HG03066 (cell line): ENCODE measurements around the gene SAE1.
A peak's percentile ranks its signal among the peaks of the same experiment; 100 is the strongest.
"Not testable (repeated sequence)": the region's sequence is repeated elsewhere in the genome, so short reads cannot be mapped to it uniquely, and the experiment has no call there.

Experiments
- ATAC-seq: cut with Tn5 transposase; IDR thresholded peaks from one replicate; pipeline ENCODE4 v1.9.1; 2021; ENCODE audit warnings: low read depth; ENCODE audit not compliant: unreplicated experiment

The SAE1 gene

GRCh38 chr19:47130589-47131227, at the start of gene SAE1:
SAE1 (plus strand) TSS chr19:47130835; CDS start chr19:47130931, 96 bp downstream.
- peak; percentile 78 for ATAC-seq

GRCh38 chr19:47081095-47081494, 49.5 kb upstream of the SAE1 start:
- no peak for ATAC-seq

- no peak for ATAC-seq
Observed at GRCh38 chr19:47082493-47082892, 48.1 kb upstream of the SAE1 start.

- ATAC-seq, result no peak
Observed at GRCh38 chr19:47084879-47085439, 45.7 kb upstream of the SAE1 start.

GRCh38 chr19:47086280-47086679, 44.4 kb upstream of the SAE1 start:
- ATAC-seq, result no peak

- no peak for ATAC-seq
Observed at GRCh38 chr19:47089767-47090350, 40.8 kb upstream of the SAE1 start.

- no peak for ATAC-seq
Observed at GRCh38 chr19:47093254-47093653, 37.4 kb upstream of the SAE1 start.

- no peak for ATAC-seq
Observed at GRCh38 chr19:47093841-47094240, 36.8 kb upstream of the SAE1 start.

- no peak for ATAC-seq
Observed at GRCh38 chr19:47094557-47095475, 35.8 kb upstream of the SAE1 start.

GRCh38 chr19:47095476-47096099, 35.0 kb upstream of the SAE1 start:
- no peak for ATAC-seq

GRCh38 chr19:47096100-47096704, 34.4 kb upstream of the SAE1 start:
- ATAC-seq, result no peak

- ATAC-seq, result no peak
Observed at GRCh38 chr19:47096721-47097120, 33.9 kb upstream of the SAE1 start.

GRCh38 chr19:47097396-47098201, 33.0 kb upstream of the SAE1 start:
- no peak for ATAC-seq

GRCh38 chr19:47098608-47099007, 32.0 kb upstream of the SAE1 start:
- no peak for ATAC-seq

GRCh38 chr19:47099576-47100050, 31.0 kb upstream of the SAE1 start:
- no peak for ATAC-seq

GRCh38 chr19:47100290-47100689, 30.3 kb upstream of the SAE1 start:
- ATAC-seq, result no peak

GRCh38 chr19:47101116-47101515, 29.5 kb upstream of the SAE1 start:
- ATAC-seq, result not testable (repeated sequence)

- ATAC-seq, result no peak
Observed at GRCh38 chr19:47102346-47103060, 28.1 kb upstream of the SAE1 start.

GRCh38 chr19:47104680-47105079, 26.0 kb upstream of the SAE1 start:
- no peak for ATAC-seq
